Fibroblast of lung (primary cell): ENCODE results near the gene ACBD4.

Experiments
- EZH2 ChIP-seq: IDR thresholded peaks from 2 replicates; pipeline ENCODE4 v1.5.1; 2012; ENCODE audit warnings: low read length, control low read depth, mild to moderate bottlenecking; ENCODE audit errors: missing control alignments
- TF ChIP-seq, protein P1 (sequence below), 2 donors: IDR thresholded peaks in 1 of 2; conservative IDR thresholded peaks in 1 of 2; 1 replicate in 1 of 2; 2 replicates in 1 of 2; pipeline ENCODE4 v1.5.1; 2011 to 2012; ENCODE audit warnings: low read length in 2 of 2, control low read depth in 1 of 2, inconsistent platforms in 1 of 2, low read depth in 1 of 2, mild to moderate bottlenecking in 1 of 2

DNA sequence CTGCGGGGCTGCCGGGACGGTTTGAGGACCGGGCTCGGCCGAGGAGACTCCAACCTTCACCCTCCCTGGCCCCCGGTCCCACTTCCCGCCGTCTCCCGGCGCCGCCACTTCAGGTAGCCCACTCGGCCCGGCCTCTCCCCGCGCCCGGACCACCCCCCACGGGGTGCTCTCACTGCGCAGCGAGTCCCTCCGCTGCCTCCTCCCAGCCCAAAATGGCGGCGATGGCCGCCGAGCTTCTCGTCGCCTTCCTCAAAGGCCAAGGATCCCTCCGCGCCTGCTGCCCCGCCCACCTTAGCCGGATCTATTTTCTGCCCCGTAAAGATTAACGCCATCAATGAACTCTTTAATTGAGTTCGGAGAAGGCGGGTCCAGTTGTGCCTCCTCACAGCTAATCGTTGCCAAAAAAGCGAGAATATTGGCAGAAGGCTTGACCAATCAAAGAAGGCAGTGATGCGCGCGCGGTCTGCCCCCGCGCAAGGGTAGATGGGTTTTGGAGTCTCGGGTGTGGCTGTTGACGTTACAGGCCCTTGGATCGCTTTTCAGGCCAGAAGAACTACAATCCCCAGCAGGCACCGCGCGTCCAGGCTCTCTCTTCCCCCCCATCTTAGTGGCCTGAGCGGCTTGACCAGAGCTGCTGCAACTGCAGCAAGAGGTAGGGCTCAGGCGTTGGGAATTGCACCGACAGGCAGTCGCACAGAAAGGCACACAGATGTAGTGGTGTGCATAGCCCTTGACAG lies 26.0 kb downstream of the ACBD4 start, which contains the start of gene HEXIM2:
- TF ChIP-seq, protein P1, sequence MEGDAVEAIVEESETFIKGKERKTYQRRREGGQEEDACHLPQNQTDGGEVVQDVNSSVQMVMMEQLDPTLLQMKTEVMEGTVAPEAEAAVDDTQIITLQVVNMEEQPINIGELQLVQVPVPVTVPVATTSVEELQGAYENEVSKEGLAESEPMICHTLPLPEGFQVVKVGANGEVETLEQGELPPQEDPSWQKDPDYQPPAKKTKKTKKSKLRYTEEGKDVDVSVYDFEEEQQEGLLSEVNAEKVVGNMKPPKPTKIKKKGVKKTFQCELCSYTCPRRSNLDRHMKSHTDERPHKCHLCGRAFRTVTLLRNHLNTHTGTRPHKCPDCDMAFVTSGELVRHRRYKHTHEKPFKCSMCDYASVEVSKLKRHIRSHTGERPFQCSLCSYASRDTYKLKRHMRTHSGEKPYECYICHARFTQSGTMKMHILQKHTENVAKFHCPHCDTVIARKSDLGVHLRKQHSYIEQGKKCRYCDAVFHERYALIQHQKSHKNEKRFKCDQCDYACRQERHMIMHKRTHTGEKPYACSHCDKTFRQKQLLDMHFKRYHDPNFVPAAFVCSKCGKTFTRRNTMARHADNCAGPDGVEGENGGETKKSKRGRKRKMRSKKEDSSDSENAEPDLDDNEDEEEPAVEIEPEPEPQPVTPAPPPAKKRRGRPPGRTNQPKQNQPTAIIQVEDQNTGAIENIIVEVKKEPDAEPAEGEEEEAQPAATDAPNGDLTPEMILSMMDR (conservative IDR thresholded peaks at IDR 0.05 in 1 of 2, IDR thresholded peaks at IDR 0.05 in 1 of 2; ENCODE audit: low read depth in 1 of 2, low read length in 2 of 2) = no peak
- TF ChIP-seq EZH2 = no peak
